SU-DHL-6 (cell line): Measurements from ENCODE around the gene RAD51B.

Source experiments
- H2AFZ ChIP-seq: fragments of 200-600 bp; sonication (generic); 2 replicates; pipeline ENCODE4 v1.6.1; 2014; ENCODE audit warnings: low read depth, mild to moderate bottlenecking, moderate library complexity, mixed read lengths, antibody characterized with exemption, low read length; ENCODE audit not compliant: severe bottlenecking
- H3F3A ChIP-seq: fragments of 200-600 bp; shearing (Covaris generic); 2 replicates; pipeline ENCODE4 v1.6.0; 2016; ENCODE audit warnings: antibody characterized with exemption, mild to moderate bottlenecking; ENCODE audit not compliant: insufficient read depth
- H3K27ac ChIP-seq: fragments of 200-600 bp; sonication (generic); 2 replicates; pipeline ENCODE4 v1.5.1; 2016; ENCODE audit warnings: low read depth, mild to moderate bottlenecking, low read length, moderate library complexity, mixed read lengths
- H3K27me3 ChIP-seq: fragments of 200-600 bp; sonication (generic), shearing (Covaris generic); 2 replicates; pipeline ENCODE4 v1.6.0; 2014; ENCODE audit warnings: mild to moderate bottlenecking, low read length
- H3K36me3 ChIP-seq: fragments of 200-600 bp; sonication (generic); 2 replicates; pipeline ENCODE4 v1.6.1; 2014; ENCODE audit warnings: mild to moderate bottlenecking, low read length, mixed read lengths
- H3K4me2 ChIP-seq: fragments of 300-600, 200-600 bp; shearing (Covaris generic), sonication (generic); 2 replicates; pipeline ENCODE4 v1.6.0; 2014; ENCODE audit warnings: low read length, low read depth, mild to moderate bottlenecking; ENCODE audit not compliant: poor library complexity, severe bottlenecking
- H3K4me3 ChIP-seq: fragments of 200-600 bp; sonication (generic); 2 replicates; pipeline ENCODE4 v1.5.1; 2014; ENCODE audit warnings: antibody characterized with exemption, low read length, mild to moderate bottlenecking, mixed read lengths; ENCODE audit not compliant: insufficient read depth, poor library complexity, severe bottlenecking
- H3K79me2 ChIP-seq: fragments of 200-600 bp; sonication (generic); 2 replicates; pipeline ENCODE4 v1.6.1; 2014; ENCODE audit warnings: mild to moderate bottlenecking, low read length, moderate library complexity; ENCODE audit not compliant: insufficient read depth
- H3K9ac ChIP-seq: fragments of 200-600 bp; sonication (generic); 2 replicates; pipeline ENCODE4 v1.7.0; 2014; ENCODE audit warnings: mild to moderate bottlenecking, low read length
- H3K9me2 ChIP-seq: fragments of 200-600 bp; sonication (generic); replicated peaks from 2 replicates; pipeline ENCODE4 v1.6.1; 2014; ENCODE audit warnings: low read length; ENCODE audit not compliant: insufficient read depth
- H3K9me3 ChIP-seq: fragments of 200-600 bp; sonication (generic); 2 replicates; pipeline ENCODE4 v1.6.1; 2014; ENCODE audit warnings: low read length, mixed read lengths; ENCODE audit not compliant: insufficient read depth
- H4K20me1 ChIP-seq: fragments of 200-600 bp; sonication (generic); 2 replicates; pipeline ENCODE4 v1.6.1; 2014; ENCODE audit warnings: low read depth, mild to moderate bottlenecking, antibody characterized with exemption, low read length, moderate library complexity, mixed read lengths
- CTCF ChIP-seq: fragments of 200-600 bp; sonication (generic); IDR thresholded peaks from one replicate; pipeline ENCODE4 v1.5.1; 2017; ENCODE audit warnings: antibody characterized with exemption, mild to moderate bottlenecking, low read length, moderate library complexity; ENCODE audit not compliant: insufficient read depth, poor library complexity, severe bottlenecking
- EZH2phosphoT487 ChIP-seq: fragments of 200-600 bp; sonication (generic), shearing (Covaris generic); conservative IDR thresholded peaks from 2 replicates; pipeline ENCODE4 v1.6.1; 2018; ENCODE audit warnings: mild to moderate bottlenecking, antibody characterized with exemption, low read length, moderate library complexity, mixed read lengths

Gene RAD51B

GRCh38 chr14:68513137-68513536 lies 693.6 kb downstream of the RAD51B start:
- Histone ChIP-seq H4K20me1 (no peaks in the 10 kb centered on the region), H3K9me2 (no peaks in the 10 kb centered on the region), H3K4me3 (no peak overlapping the region), H3K79me2 (no peaks in the 10 kb centered on the region), H3K9me3 (no peaks in the 10 kb centered on the region), H2AFZ (no peak overlapping the region), H3K27me3 (no peaks in the 10 kb centered on the region), H3K4me2 (no peak overlapping the region), H3K9ac (no peak overlapping the region), H3K36me3 (no peaks in the 10 kb centered on the region), H3F3A (no peaks in the 10 kb centered on the region), H3K27ac (no peak overlapping the region)
- no peak for TF ChIP-seq CTCF
- no peak for TF ChIP-seq EZH2phosphoT487

- H3K27ac ChIP-seq: no peak overlapping the region
- H3K9ac ChIP-seq: no peak overlapping the region
- H3K4me2 ChIP-seq: no peak overlapping the region
- H3K4me3 ChIP-seq: no peak overlapping the region
- H3K36me3 ChIP-seq: no peaks in the 10 kb centered on the region
- H3K9me2 ChIP-seq: no peaks in the 10 kb centered on the region
- H4K20me1 ChIP-seq: no peaks in the 10 kb centered on the region
- H3F3A ChIP-seq: no peaks in the 10 kb centered on the region
- no peaks in the 10 kb centered on the region for H3K79me2 ChIP-seq
- H3K9me3 ChIP-seq: no peaks in the 10 kb centered on the region
- TF ChIP-seq EZH2phosphoT487 (no peak), CTCF (no peak)
- H2AFZ ChIP-seq: no peak overlapping the region
- no peaks in the 10 kb centered on the region for H3K27me3 ChIP-seq
Observed at GRCh38 chr14:68513838-68514607, 694.4 kb downstream of the RAD51B start.

- no peaks in the 10 kb centered on the region for H3K79me2 ChIP-seq
- H3K9me2 ChIP-seq: no peaks in the 10 kb centered on the region
- H4K20me1 ChIP-seq: no peaks in the 10 kb centered on the region
- no peaks in the 10 kb centered on the region for H3K27me3 ChIP-seq
- no peak overlapping the region for H3K27ac ChIP-seq
- no peaks in the 10 kb centered on the region for H3F3A ChIP-seq
- H3K36me3 ChIP-seq: no peaks in the 10 kb centered on the region
- no peaks in the 10 kb centered on the region for H3K9me3 ChIP-seq
- TF ChIP-seq CTCF (no peak), EZH2phosphoT487 (no peak)
- H2AFZ ChIP-seq: no peak overlapping the region
- H3K4me3 ChIP-seq: no peak overlapping the region
- H3K4me2 ChIP-seq: no peak overlapping the region
- H3K9ac ChIP-seq: no peak overlapping the region
Observed at GRCh38 chr14:68514608-68515194, 695.1 kb downstream of the RAD51B start.
